NCI-H1105 (cell line): ENCODE measurements around the gene FAM136A.
A peak's percentile ranks its signal among the peaks of the same experiment; 100 is the strongest.
"Not testable (repeated sequence)": the region's sequence is repeated elsewhere in the genome, so short reads cannot be mapped to it uniquely, and the experiment has no call there.

Experiments
- DNase-seq: peaks from one replicate; lab custom pipeline; 2025; lab: John Stamatoyannopoulos, UW

FAM136A gene

GRCh38 chr2:70297828-70298227 lies 4.0 kb downstream of the FAM136A start:
- not testable (repeated sequence) for DNase-seq

- DNase-seq: no peak
Observed at GRCh38 chr2:70283500-70284191, 18.2 kb downstream of the FAM136A start.

DNA sequence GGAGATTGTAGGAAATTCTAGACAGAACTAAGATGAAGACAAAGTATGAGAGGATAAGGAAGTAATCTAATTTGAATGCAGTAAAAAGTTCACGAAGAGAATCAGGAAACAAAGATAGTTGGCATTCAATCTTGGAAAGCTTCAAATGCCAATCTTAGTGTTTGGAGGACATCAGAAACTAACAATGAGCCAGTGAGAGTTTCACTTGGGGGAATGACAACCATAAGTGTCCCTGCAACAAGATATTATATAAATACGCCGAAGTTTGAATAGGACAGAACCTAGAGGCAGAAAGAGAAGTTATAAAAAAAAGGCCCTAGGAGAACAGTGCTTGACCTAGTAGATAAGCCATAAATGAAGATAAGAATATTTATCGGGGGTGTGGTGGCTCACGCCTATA lies 19.4 kb downstream of the FAM136A start:
- DNase-seq: no peak

- no peak for DNase-seq
Observed at GRCh38 chr2:70280242-70280798, 21.5 kb downstream of the FAM136A start.

DNA sequence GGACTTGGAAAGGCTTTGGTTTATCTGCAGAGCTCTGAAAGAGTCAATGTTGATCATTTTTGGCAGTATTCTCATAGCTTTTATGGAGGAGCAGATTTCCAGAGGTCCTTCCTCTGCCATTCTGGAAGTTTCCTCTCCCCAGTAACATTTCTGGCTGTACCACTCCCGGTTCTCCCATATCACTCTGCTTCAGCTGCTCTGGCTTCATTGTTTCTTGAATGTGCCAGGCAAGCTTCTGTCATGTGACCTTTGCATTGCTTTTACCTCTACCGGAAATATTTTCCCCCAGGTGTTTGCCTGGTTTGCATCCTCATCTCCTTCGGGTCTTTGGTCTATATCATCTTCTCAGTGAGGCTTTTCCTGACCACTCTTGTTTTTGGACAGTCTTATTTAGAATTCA lies 31.5 kb downstream of the FAM136A start:
- DNase-seq: no peak

- not testable (repeated sequence) for DNase-seq
Observed at GRCh38 chr2:70269422-70270302, 32.2 kb downstream of the FAM136A start.

GRCh38 chr2:70266925-70267324 lies 34.9 kb downstream of the FAM136A start:
- DNase-seq: not testable (repeated sequence)

GRCh38 chr2:70261501-70261900 lies 40.4 kb downstream of the FAM136A start:
- no peak for DNase-seq

- no peak for DNase-seq
Observed at GRCh38 chr2:70258532-70258875, 43.4 kb downstream of the FAM136A start.

GRCh38 chr2:70255637-70256314 lies 46.1 kb downstream of the FAM136A start:
- no peak for DNase-seq

GRCh38 chr2:70250434-70250833 lies 51.4 kb downstream of the FAM136A start:
- no peak for DNase-seq

DNA sequence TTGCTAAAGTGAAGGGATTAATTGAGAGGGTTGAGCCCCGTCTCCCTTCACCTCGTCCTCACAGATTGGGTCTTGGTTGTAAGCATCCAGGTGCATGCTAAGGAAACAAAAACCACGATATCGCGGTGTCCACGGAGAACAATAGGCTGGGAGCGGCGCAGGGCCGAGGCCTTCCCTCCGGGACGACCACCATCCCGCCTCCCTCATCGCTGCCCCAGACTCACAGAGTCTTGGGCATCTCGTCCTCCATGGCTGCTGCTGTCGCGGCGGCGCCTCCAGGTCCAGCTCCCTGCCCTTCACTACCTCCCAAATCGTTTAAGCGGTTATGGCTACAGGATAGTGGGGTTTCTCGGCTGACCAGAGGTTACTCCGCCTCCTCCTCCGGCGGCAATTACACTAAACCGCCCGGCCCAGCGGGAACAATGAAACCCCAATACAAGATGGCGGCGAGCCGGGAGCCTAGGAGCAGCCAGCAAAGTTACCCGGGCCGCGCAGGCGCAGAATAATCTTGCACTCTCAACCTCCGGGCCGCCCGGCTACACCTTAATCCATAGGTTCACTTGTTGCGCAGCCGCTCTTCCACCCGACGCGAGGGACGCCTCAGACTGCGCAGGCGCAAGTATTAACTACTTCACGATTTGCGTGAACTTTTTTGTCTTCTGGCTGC lies 53.6 kb downstream of the FAM136A start, which contains the start of gene TIA1:
Gene TIA1, minus strand, starts transcription at position 448 of the 667 bp plus-strand sequence. Its CDS starts 198 bp downstream, at position 250.
- peak; percentile 98 for DNase-seq

DNA sequence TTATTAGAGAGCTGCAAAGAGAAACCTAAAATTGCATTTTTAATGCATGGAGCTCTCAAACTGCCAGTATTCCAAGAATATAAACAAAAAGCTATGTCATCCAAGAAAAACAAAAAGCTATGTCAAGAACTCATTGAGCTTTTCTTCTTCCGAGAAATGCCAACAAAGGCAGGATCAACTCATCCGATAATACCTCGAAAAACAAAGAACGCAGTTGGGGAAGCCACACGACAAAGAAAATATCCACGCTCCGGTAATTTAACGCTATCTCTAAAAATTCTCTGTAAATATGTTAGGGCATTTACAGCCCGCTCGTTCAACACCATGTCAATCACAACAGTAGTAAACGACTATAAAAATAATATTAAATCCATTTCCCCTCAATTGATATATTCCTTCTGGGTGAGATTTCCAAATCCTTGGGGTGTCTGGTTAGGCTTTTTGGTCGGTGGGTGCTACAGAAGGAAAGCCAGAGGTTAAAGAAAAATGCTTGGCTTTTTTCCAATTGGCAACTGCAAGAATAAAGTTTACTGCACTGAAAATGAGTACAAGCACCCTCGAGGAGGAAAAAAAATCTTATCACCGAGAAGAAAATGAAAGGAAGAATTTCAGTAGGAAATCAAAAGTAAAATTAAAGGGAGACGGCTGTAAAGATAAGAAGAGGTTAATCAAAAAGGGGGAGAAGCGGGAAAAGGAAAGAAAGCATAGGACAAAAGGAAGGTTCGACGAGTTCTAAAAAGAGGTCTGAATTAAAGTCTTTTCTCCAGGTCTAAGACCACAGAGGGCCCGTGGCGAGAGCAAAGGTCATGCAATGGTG lies 54.3 kb downstream of the FAM136A start:
- peak; percentile 33 for DNase-seq
